B cell (primary cell): ENCODE data around the gene FRMD4A.

Source experiments
- CTCF ChIP-seq: fragments of 200-600 bp; IDR thresholded peaks from one replicate; pipeline ENCODE4 v1.8.0; 2022; ENCODE audit warnings: antibody characterized with exemption, mild to moderate bottlenecking
- EZH2 ChIP-seq: IDR thresholded peaks from 2 replicates; pipeline ENCODE4 v1.6.1; 2012; ENCODE audit warnings: borderline replicate concordance, low read depth, mild to moderate bottlenecking, moderate library complexity, low read length; ENCODE audit not compliant: insufficient read depth, poor library complexity, severe bottlenecking

- TF ChIP-seq EZH2, result no peak
- no peak for TF ChIP-seq CTCF
These were observed 314.6 kb downstream of the FRMD4A start for GRCh38 chr10:14016011-14016536.
